Endodermal cell (in vitro differentiated cells): Measurements from ENCODE around the gene TIMM10. TPM values are rescaled to one million over a fixed set of nuclear protein-coding genes. Genes with fewer than 3 reads are reported as not detected.

Experiments used
- DNase-seq: peaks from one replicate; pipeline ENCODE4 v3.0.0-alpha.2; 2017
- H3K27ac ChIP-seq: 2 replicates; pipeline ENCODE4 v1.5.1; 2013; ENCODE audit warnings: mild to moderate bottlenecking, low read depth, low read length, moderate library complexity
- H3K27me3 ChIP-seq: 2 replicates; pipeline ENCODE4 v1.6.1; 2013; ENCODE audit warnings: mild to moderate bottlenecking, low read length, moderate library complexity; ENCODE audit not compliant: insufficient read depth, control insufficient read depth, poor library complexity, severe bottlenecking
- H3K36me3 ChIP-seq: 2 replicates; pipeline ENCODE4 v1.7.0; 2013; ENCODE audit warnings: mild to moderate bottlenecking, low read length, moderate library complexity; ENCODE audit not compliant: control insufficient read depth, insufficient read depth
- H3K4me1 ChIP-seq: one replicate; pipeline ENCODE4 v1.7.0; 2013; ENCODE audit warnings: low read length; ENCODE audit not compliant: control insufficient read depth, insufficient read depth
- H3K4me3 ChIP-seq: 2 replicates; pipeline ENCODE4 v1.5.1; 2013; ENCODE audit warnings: mild to moderate bottlenecking, low read length, moderate library complexity
- H3K9ac ChIP-seq: 2 replicates; pipeline ENCODE4 v1.6.1; 2013; ENCODE audit warnings: mild to moderate bottlenecking, low read length, moderate library complexity; ENCODE audit not compliant: poor library complexity, severe bottlenecking; ENCODE audit errors: extremely low read depth
- H3K9me3 ChIP-seq: 2 replicates; pipeline ENCODE4 v1.6.1; 2013; ENCODE audit warnings: mild to moderate bottlenecking, low read length, moderate library complexity; ENCODE audit not compliant: control insufficient read depth
- H3K27ac Mint-ChIP-seq: 2 replicates; pipeline ENCODE4 v1.8.0; 2020; ENCODE audit warnings: mixed read lengths
- H3K27me3 Mint-ChIP-seq: 2 replicates; pipeline ENCODE4 v1.8.0; 2021; ENCODE audit warnings: mild to moderate bottlenecking, mixed read lengths; ENCODE audit not compliant: insufficient read depth
- H3K36me3 Mint-ChIP-seq: 2 replicates; pipeline ENCODE4 v1.8.0; 2020; ENCODE audit warnings: low read depth, mixed read lengths
- H3K4me1 Mint-ChIP-seq: 2 replicates; pipeline ENCODE4 v1.8.0; 2020; ENCODE audit warnings: mixed read lengths
- H3K4me3 Mint-ChIP-seq: 2 replicates; pipeline ENCODE4 v1.8.0; 2020; ENCODE audit warnings: mild to moderate bottlenecking, moderate library complexity, mixed read lengths
- H3K9me3 Mint-ChIP-seq: 2 replicates; pipeline ENCODE4 v1.8.0; 2020; ENCODE audit warnings: mild to moderate bottlenecking, mixed read lengths
- CTCF ChIP-seq: fragments of 200-600 bp; sonication (generic); conservative IDR thresholded peaks from 2 replicates; pipeline ENCODE4 v1.5.0; 2021; ENCODE audit warnings: antibody characterized with exemption, mild to moderate bottlenecking
- WGBS, 2 experiments: methylation state at CpG; one replicate each; pipeline versions ENCODE4 v1.1.5 to v1.1.7; 2013; ENCODE audit warnings: missing lambda C conversion rate in 2 of 2, mixed read lengths in 1 of 2; ENCODE audit not compliant: insufficient coverage in 1 of 2, insufficient read length in 1 of 2; 5-methylcytosine and 5-hydroxymethylcytosine counted together
- total RNA-seq, 2 donors: library from RNA; stranded (reverse); fragmentation: NEBNext Ultra II Directional in 1 of 2; extraction: Animal tissue kit (Norgen Biotek cat#: 25700) in 1 of 2; gene quantifications; 2 replicates in 1 of 2; 3 replicates in 1 of 2; pipeline ENCODE4 v1.2.1, GENCODE V29; 2021

TIMM10 gene
- total RNA-seq, 2 donors from 2014 or later = 77.4 to 79.8 TPM

- 93% methylated on average over 9 to 10 of the region's 10 CpGs for WGBS, 2 experiments
- Histone ChIP-seq H3K4me1 (peaks cover 4% of the 10 kb centered on the region), H3K36me3 (no peaks in the 10 kb centered on the region), H3K27ac (no peak overlapping the region), H3K9me3 (no peaks in the 10 kb centered on the region), H3K4me3 (no peak overlapping the region), H3K9ac (no peak overlapping the region), H3K27me3 (peaks cover 38% of the 10 kb centered on the region)
- peaks cover 41% of the 10 kb centered on the region for H3K27me3 Mint-ChIP-seq
- DNase-seq = no peak
- H3K4me1 Mint-ChIP-seq = peaks cover 10% of the 10 kb centered on the region
- H3K9me3 Mint-ChIP-seq = no peaks in the 10 kb centered on the region
- no peak overlapping the region for H3K27ac Mint-ChIP-seq
- H3K4me3 Mint-ChIP-seq = no peak overlapping the region
- H3K36me3 Mint-ChIP-seq = no peaks in the 10 kb centered on the region
- no peak for TF ChIP-seq CTCF
These were observed 45.1 kb downstream of the TIMM10 start for GRCh38 chr11:57485217-57485990.

GRCh38 chr11:57484141-57484710 lies 46.3 kb downstream of the TIMM10 start:
- H3K4me3 Mint-ChIP-seq = no peak overlapping the region
- no peaks in the 10 kb centered on the region for H3K36me3 Mint-ChIP-seq
- Histone ChIP-seq H3K36me3 (no peaks in the 10 kb centered on the region), H3K27ac (no peak overlapping the region), H3K27me3 (peaks cover 48% of the 10 kb centered on the region), H3K4me3 (no peak overlapping the region), H3K4me1 (peaks cover 4% of the 10 kb centered on the region), H3K9ac (no peak overlapping the region), H3K9me3 (no peaks in the 10 kb centered on the region)
- H3K27me3 Mint-ChIP-seq = peaks cover 52% of the 10 kb centered on the region
- TF ChIP-seq CTCF = no peak
- no peaks in the 10 kb centered on the region for H3K9me3 Mint-ChIP-seq
- peaks cover 13% of the 10 kb centered on the region for H3K4me1 Mint-ChIP-seq
- no peak overlapping the region for H3K27ac Mint-ChIP-seq
- 81% methylated on average over 7 of the region's 7 CpGs; no CpG with 5 or more reads in 1 of the 2 experiments for WGBS, 2 experiments
- DNase-seq = no peak

GRCh38 chr11:57483562-57483918 lies 47.0 kb downstream of the TIMM10 start:
- Mint-ChIP-seq H3K9me3 (no peaks in the 10 kb centered on the region), H3K36me3 (no peaks in the 10 kb centered on the region), H3K27ac (no peak overlapping the region), H3K4me1 (peaks cover 13% of the 10 kb centered on the region), H3K4me3 (peak overlapping the region; percentile 52), H3K27me3 (peaks cover 59% of the 10 kb centered on the region)
- Histone ChIP-seq H3K27ac (no peak overlapping the region), H3K9me3 (no peaks in the 10 kb centered on the region), H3K36me3 (no peaks in the 10 kb centered on the region), H3K4me3 (peak overlapping the region; percentile 70), H3K9ac (no peak overlapping the region), H3K27me3 (peaks cover 55% of the 10 kb centered on the region), H3K4me1 (peaks cover 4% of the 10 kb centered on the region)
- DNase-seq = no peak
- WGBS, 2 experiments = 63 to 89% methylated on average over 2 to 3 of the region's 3 CpGs
- TF ChIP-seq CTCF = no peak
